ENCODE results near the gene CNFN. TPM values are rescaled to one million over a fixed set of nuclear protein-coding genes. Genes with fewer than 3 reads are reported as not detected.

Gene CNFN
- total RNA-seq, 1 experiment from 2014 or later: 7.1 TPM

GRCh38 chr19:42349378-42350107 lies 40.6 kb downstream of the CNFN start:
- no peak for TF ChIP-seq CTCF (conservative IDR thresholded peaks at IDR 0.05)
- H3K36me3 Mint-ChIP-seq (ENCODE audit: insufficient read depth in 1 of 3, low read depth in 3 of 3): peaks cover 3 to 34% (median 22%) of the 10 kb centered on the region in 3 experiments; a peak in 6 of 7 replicates
- H3K79me2 ChIP-seq (ENCODE audit: insufficient read depth, low read length): no peaks in the 10 kb centered on the region
- no peak overlapping the region for H2BK20ac ChIP-seq (ENCODE audit: low read depth, low read length, poor library complexity, severe bottlenecking)
- no peak for DNase-seq
- WGBS (ENCODE audit: extremely low coverage, insufficient read length, low lambda C conversion rate): no CpG with 5 or more reads among the region's 14 CpGs
- no peak overlapping the region for H3K14ac ChIP-seq (ENCODE audit: insufficient read depth, low read length)
- no peak overlapping the region for H2AK5ac ChIP-seq (ENCODE audit: insufficient read length, low read length)
- no peak overlapping the region for H3K9ac ChIP-seq (ENCODE audit: extremely low read depth, insufficient read length, low read length)
- H3K79me1 ChIP-seq (ENCODE audit: insufficient read depth, low read depth, low read length, poor library complexity, severe bottlenecking): no peaks in the 10 kb centered on the region
- H2AFZ ChIP-seq (ENCODE audit: low read length): no peak overlapping the region
- no peak overlapping the region for H4K8ac ChIP-seq (replicated peaks; ENCODE audit: insufficient read length, low read depth, low read length)
- H3K4me3 Mint-ChIP-seq: no peak overlapping the region
- H3K27ac Mint-ChIP-seq: peak overlapping the region in 2 of 3 experiments; percentile 44 to 69; a peak in 3 of 7 replicates
- no peak overlapping the region for H3K23ac ChIP-seq (ENCODE audit: insufficient read length, low read depth, low read length)
- no peak overlapping the region for H2BK120ac ChIP-seq (ENCODE audit: low read depth, low read length, poor library complexity, severe bottlenecking)
- no peak overlapping the region for H2BK5ac ChIP-seq (ENCODE audit: insufficient read length, low read length)
- H2BK15ac ChIP-seq (ENCODE audit: low read depth, low read length): no peak overlapping the region
- H3K27me3 Mint-ChIP-seq (ENCODE audit: low read depth): no peaks in the 10 kb centered on the region
- no peaks in the 10 kb centered on the region for H3K9me3 ChIP-seq (ENCODE audit: control insufficient read depth, low read depth, low read length)
- no peak overlapping the region for H4K5ac ChIP-seq (ENCODE audit: insufficient read length, low read depth, low read length)
- H3K23me2 ChIP-seq (ENCODE audit: insufficient read length, low read depth, low read length, poor library complexity, severe bottlenecking): no peaks in the 10 kb centered on the region
- no peaks in the 10 kb centered on the region; a peak in 1 of 5 replicates for H3K9me3 Mint-ChIP-seq
- H4K20me1 ChIP-seq (ENCODE audit: control insufficient read depth, insufficient read depth, insufficient read length): no peaks in the 10 kb centered on the region
- no peak overlapping the region for H3K4me2 ChIP-seq (ENCODE audit: insufficient read depth, insufficient read length, low read length)
- no peak overlapping the region for H3T11ph ChIP-seq (ENCODE audit: low read length)
- no peak overlapping the region for H2BK12ac ChIP-seq (ENCODE audit: insufficient read length, low read depth, low read length)
- no peak overlapping the region for H3K27ac ChIP-seq (ENCODE audit: insufficient read length, low read depth, low read length)
- H3K4ac ChIP-seq (ENCODE audit: low read depth, low read length): no peak overlapping the region
- no peak overlapping the region for H3K56ac ChIP-seq (ENCODE audit: insufficient read length, low read depth, low read length)
- H3K4me1 ChIP-seq (ENCODE audit: insufficient read depth, low read length): no peaks in the 10 kb centered on the region
- H3K4me1 Mint-ChIP-seq: no peaks in the 10 kb centered on the region
- no peak overlapping the region for H3K18ac ChIP-seq (ENCODE audit: insufficient read length, low read depth, low read length)
- H3K27me3 ChIP-seq (ENCODE audit: insufficient read depth, low read length): no peaks in the 10 kb centered on the region
- no peak overlapping the region for H4K91ac ChIP-seq (ENCODE audit: insufficient read length, low read depth, low read length)

Measured in H9 (cell line).